GM19467 (cell line): ENCODE data around the gene HSF4.
A peak's percentile ranks its signal among the peaks of the same experiment; 100 is the strongest.

Experiments
- ATAC-seq: cut with Tn5 transposase; IDR thresholded peaks from one replicate; pipeline ENCODE4 v1.9.1; 2021; ENCODE audit warnings: mild to moderate bottlenecking, moderate library complexity; ENCODE audit not compliant: unreplicated experiment

The HSF4 gene

GRCh38 chr16:67166110-67166547 is 1.6 kb downstream of the HSF4 start:
- ATAC-seq: no peak

DNA sequence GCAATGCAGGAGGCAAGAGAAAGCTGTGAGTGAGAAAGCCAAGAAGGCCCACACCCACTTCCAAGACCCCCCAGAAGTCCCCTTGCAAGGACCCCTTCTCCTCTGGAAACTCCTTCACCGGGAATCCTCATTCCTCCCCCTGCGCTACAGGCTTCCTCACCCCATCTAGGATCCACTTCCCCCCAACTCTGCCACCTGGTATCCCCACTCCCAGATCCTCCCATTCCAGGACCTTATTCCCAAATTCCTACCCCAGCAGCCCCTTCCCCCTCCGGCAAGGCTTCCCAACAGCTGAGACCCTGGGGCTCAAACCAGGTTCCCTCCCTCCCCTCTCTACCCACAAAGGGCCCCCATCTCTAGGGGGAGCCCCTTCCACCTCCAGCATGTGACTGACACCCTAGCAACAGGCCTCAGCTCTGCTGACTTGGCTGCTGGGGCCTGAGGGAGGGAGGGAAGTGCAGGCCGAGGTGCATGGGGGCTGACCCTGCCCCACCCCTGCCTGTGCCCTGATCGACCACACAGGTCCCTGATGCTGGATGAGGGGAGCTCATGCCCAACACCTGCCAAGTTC is 2.1 kb downstream of the HSF4 start:
- no peak for ATAC-seq

DNA sequence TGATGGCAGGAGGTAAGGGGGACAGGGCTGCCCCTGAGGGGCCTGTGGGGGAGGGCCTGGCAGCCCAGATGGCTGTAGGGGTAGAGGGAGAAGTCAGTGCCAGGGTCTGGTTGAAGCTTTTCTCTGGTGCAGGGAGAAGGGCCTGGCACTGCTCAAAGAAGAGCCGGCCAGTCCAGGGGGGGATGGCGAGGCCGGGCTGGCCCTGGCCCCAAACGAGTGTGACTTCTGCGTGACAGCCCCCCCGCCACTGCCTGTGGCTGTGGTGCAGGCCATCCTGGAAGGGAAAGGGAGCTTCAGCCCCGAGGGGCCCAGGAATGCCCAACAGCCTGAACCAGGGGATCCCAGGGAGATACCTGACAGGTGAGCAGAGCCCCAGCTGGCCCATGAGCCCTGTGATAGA is 3.0 kb downstream of the HSF4 start:
- ATAC-seq: no peak

DNA sequence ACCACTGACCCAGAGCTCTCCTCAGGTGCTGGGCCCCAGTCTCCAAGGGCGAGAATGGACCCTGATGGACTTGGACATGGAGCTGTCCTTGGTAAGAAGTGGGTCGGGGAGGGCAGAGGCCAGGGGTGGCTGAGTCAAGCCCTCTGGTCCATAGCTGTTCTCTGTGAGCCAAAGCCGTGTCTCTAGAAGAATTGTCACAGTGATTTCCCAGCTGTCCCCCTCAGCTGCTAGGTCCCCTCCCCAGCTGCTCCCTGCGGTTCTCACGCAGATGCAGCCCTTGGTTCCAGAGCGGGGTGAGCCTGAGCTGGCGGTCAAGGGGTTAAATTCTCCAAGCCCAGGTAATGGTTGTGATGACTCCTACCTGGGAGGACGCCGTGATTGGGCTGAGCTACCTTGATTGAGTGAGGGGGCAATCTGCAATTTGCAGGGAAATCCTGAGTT is 4.5 kb downstream of the HSF4 start:
- ATAC-seq: no peak

DNA sequence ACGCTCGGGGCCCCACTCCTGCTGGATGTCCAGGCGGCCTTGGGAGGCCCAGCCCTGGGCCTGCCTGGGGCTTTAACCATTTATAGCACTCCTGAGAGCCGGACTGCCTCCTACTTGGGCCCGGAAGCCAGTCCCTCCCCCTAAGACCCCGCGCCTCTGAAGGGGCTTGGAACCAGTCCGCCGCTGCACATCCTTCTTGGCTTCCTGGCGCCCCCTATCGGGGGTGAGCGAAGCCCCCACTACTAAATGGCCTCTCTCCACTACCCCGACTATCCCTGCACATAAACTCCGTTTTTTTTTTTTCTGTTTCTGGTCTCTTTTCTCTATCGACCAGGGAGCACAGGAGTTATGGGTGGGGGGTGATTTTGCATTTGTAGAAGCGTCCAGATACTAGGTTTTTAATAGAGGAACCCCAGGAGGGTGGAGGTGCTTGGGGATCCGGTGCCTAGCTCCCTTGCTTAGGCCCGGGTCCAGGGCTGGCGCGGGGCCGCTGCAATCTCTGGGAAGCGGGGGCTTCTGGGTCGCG is 5.2 kb downstream of the HSF4 start:
- no peak for ATAC-seq

DNA sequence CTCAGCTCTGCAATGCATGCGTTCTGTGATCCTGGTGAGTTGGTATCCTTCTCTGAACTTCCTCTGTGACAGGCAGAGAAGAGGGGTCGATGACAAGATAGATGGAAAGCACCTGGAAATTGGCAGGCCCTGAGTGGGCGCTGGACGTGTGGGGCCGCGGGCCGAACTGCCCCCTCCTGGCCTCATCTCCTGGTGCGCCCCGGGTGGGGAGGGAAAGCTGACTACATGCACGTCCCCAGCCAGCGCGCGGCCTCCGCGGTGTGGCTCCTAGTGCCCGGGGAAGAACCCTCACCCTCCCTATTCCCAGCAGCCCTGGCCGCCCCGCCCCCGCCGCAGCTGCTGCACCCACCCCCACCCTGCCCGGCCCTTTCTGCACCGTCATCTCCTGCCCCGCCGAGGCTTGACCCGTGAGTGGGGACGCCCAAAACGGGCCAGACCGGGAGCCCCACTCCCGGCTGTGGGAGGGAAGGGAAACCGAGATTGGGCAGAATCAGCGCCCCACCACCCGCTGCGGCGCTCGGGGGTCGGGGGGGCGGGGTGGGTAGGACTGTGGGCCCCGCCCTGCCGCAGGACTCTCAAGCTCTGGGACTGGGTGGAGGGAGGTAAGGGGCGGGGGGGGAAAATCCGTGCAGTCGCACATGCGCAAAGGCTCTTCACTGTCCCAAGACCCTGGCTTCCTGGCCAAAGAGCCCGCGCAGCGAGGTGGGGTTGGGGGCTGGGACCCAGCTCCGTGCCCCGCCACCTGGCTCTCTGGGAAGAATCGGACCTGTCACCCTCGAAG is 5.8 kb downstream of the HSF4 start, which contains the start of gene NOL3:
Gene NOL3, plus strand, starts transcription at position 371 of the 781 bp plus-strand sequence.
- ATAC-seq: no peak

GRCh38 chr16:67170949-67171649 is 6.6 kb downstream of the HSF4 start:
- no peak for ATAC-seq

DNA sequence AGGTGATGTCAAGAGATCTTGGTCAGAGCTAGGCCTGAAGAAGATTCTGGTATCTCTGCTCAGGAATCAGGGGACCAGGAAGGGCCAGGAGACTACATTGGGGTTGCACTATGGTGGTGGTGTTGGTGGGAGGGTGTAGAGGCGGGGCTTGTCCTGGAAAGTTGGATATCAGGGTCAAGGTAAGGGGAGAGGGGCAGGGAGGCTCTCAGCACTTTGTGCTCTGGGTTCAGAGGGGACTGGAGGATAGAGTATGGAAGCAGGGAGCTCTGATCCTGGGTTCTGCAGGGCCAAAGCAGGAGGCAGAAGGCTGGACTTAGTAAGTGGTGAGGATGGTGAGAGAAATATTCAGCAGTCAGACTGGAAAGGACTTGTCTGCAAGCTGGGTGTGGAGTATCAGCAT is 8.8 kb downstream of the HSF4 start:
- no peak for ATAC-seq

GRCh38 chr16:67173808-67174705 is 9.5 kb downstream of the HSF4 start:
- peak; percentile 52 for ATAC-seq

DNA sequence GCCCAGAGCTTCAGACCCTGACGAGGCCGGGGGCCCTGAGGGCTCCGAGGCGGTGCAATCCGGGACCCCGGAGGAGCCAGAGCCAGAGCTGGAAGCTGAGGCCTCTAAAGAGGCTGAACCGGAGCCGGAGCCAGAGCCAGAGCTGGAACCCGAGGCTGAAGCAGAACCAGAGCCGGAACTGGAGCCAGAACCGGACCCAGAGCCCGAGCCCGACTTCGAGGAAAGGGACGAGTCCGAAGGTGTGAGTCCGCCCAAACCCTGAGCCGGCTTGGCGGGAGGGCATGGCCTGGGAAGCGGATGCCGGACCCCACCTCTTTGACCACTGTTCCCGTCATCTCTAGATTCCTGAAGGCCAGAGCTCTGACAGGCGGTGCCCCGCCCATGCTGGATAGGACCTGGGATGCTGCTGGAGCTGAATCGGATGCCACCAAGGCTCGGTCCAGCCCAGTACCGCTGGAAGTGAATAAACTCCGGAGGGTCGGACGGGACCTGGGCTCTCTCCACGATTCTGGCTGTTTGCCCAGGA is 10.2 kb downstream of the HSF4 start:
- no peak for ATAC-seq

- no peak for ATAC-seq
Measured at GRCh38 chr16:67176662-67177061, 12.1 kb downstream of the HSF4 start.

- no peak for ATAC-seq
Measured at GRCh38 chr16:67177743-67178699, 13.5 kb downstream of the HSF4 start.

DNA sequence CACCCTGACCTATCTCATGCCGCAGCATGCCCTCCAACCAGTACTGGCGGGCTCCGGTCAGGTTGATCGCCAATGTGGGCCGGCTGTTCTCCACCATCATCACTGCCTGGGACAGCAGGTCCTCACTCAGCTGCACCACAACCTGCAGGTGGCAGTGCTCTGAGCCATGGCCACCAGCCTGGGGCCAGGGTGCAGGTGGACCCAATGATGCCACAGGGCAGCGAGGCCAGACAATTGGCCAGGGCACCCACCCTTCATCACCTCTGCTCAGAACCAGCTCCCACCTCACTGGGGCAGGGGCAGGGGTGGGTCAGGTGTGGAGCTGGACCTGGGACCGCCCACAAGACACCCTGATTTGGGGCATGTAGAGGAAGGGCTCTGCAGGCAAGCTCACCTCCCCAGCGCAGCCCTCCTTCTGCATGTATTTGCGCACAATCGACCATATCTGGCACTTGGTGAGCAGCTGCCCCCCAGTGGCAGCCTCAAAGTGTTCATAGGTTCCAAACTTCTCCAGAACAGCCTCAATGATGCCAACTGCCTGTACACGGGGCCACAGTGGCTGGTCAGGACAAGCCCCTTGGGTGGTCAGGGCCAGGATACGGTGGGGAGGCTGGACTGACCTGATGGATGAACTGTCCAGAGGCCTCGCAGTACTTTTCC is 15.0 kb downstream of the HSF4 start:
- ATAC-seq: no peak

GRCh38 chr16:67180166-67180565 is 15.6 kb downstream of the HSF4 start:
- no peak for ATAC-seq

GRCh38 chr16:67181346-67181745 is 16.8 kb downstream of the HSF4 start:
- no peak for ATAC-seq

DNA sequence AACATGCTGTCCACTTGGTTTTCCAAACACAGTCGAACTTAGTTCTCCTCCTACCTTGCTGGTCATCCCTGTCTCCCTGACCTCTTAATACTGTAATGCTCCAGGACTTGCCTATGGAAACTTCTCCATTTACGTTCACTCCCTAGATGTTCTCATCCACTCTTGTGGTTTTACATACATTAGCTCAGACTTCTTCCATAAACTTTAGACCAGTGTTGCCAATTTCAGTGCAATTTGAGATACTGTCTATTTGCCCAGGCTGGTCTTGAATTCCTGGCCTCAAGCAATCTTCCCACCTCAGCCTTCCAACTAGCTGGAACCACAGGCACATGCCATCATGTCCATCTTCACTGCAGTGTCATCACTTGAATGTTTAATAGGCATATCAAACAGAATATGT is 17.7 kb downstream of the HSF4 start:
- no peak for ATAC-seq

- ATAC-seq: no peak
Measured at GRCh38 chr16:67183284-67183626, 18.7 kb downstream of the HSF4 start.

DNA sequence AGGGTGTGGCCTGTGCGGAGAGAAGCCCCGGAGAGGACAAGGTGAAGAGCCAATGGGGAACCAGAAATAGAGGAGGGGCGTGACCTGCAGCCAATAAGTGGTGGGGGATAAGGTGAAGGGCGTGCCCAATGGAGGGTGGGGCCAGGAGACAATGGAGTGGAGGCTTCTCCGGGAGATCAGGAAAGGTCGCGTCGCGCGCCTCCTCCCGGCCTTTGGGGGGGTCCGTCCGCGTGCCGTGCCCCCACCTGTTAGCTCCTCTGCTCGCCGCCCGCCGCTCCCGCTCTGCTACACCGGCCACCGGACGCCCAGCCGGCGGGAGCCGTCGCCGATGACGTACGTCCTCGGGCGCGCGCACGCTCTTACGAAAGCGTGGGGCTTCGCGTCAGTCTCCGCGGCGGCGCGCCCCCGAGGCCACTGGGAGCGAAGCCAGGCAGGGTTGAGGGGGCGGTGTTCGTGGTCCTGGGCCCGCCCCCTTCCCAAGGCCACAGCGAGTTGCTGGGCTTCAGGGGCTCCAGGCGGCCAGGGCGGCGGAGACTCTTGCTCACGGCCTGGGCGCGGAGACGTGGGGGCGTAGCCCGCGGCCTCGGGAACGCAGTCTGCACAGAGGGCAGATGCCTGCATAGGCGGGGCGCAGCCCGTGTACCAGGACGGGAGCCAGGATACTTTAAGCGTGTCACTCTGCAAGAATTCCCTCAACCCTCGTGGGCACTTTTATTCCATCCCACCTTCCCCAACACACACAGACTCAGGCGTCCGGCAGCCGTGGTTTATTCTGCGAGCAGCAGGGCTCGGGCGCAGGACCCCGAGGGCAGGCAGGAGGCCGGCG is 19.3 kb downstream of the HSF4 start, which contains the start of gene MATCAP1:
Gene MATCAP1, minus strand, starts transcription at position 337 of the 826 bp plus-strand sequence. CDS start 3,353 bp downstream, outside the sequence.
- ATAC-seq: peak; percentile 78
